A549 (cell line): ENCODE data around the gene LRRC45. TPM values are rescaled to one million over a fixed set of nuclear protein-coding genes. Genes with fewer than 3 reads are reported as not detected.
A peak's percentile ranks its signal among the peaks of the same experiment; 100 is the strongest.

Experiments used
- ATAC-seq, 2 experiments: fragments of 200-7000 bp in 1 of 2; fragments of >200 bp in 1 of 2; cut with Nextera tagmentation in 1 of 2; cut with Tn5 transposase in 1 of 2; 3 replicates each; pipeline versions ENCODE4 v1.8.0 to v1.9.1; 2018 to 2020; ENCODE audit warnings: mild to moderate bottlenecking in 1 of 2, moderate library complexity in 1 of 2
- CTCF ChIA-PET: fragments of 300-600 bp; sonication (Branson Sonifier 250); formaldehyde crosslinking; extraction: SDS; loops from one replicate; lab custom pipeline; 2021; ENCODE audit warnings: antibody characterized with exemption, inconsistent platforms; lab: Yijun Ruan, JAX
- POLR2A ChIA-PET: fragments of 350-600 bp; formaldehyde crosslinking; extraction: SDS; loops from one replicate; lab custom pipeline; 2021; ENCODE audit warnings: antibody characterized with exemption, inconsistent platforms; lab: Yijun Ruan, JAX
- DNase-seq, 2 experiments: peaks; one replicate each; pipeline versions ENCODE4 v3.0.0 to v3.0.0-alpha.2; 2011 to 2016; ENCODE audit warnings: low read depth in 1 of 2, low spot score in 1 of 2
- FAIRE-seq: peaks from 2 replicates; lab custom pipeline; 2011; peaks lifted over from hg19 to GRCh38; lab: Jason Lieb, UNC
- H3K27ac ChIP-seq, 2 experiments: fragments of >200 bp; sonication (Bioruptor Twin); formaldehyde crosslinking; 3 replicates each; pipeline ENCODE4 v1.5.1; 2016 to 2017
- H3K4me1 ChIP-seq: fragments of >200 bp; sonication (Bioruptor Twin); formaldehyde crosslinking; 3 replicates; pipeline ENCODE4 v1.6.1; 2016
- H3K4me2 ChIP-seq: fragments of >200 bp; sonication (Bioruptor Twin); formaldehyde crosslinking; 3 replicates; pipeline ENCODE4 v1.6.1; 2016
- H3K4me3 ChIP-seq: fragments of >200 bp; sonication (Bioruptor Twin); formaldehyde crosslinking; 3 replicates; pipeline ENCODE4 v1.5.1; 2016
- H3K9me3 ChIP-seq: fragments of >200 bp; sonication (Bioruptor Twin); formaldehyde crosslinking; 3 replicates; pipeline ENCODE4 v1.6.1; 2016
- CBX2 ChIP-seq: fragments of 200-600 bp; sonication (generic); IDR thresholded peaks from 2 replicates; pipeline ENCODE4 v1.6.1; 2016; ENCODE audit warnings: low read depth, mild to moderate bottlenecking, borderline replicate concordance
- CBX8 ChIP-seq: fragments of 200-600 bp; sonication (generic); IDR thresholded peaks from 2 replicates; pipeline ENCODE4 v1.6.1; 2016
- CEBPB ChIP-seq, 2 experiments: fragments of >200 bp in 1 of 2; sonication (Bioruptor Twin) in 1 of 2; formaldehyde crosslinking in 1 of 2; IDR thresholded peaks; 2 replicates each; pipeline ENCODE4 v1.6.1; 2012 to 2016
- E2F6 ChIP-seq: IDR thresholded peaks from 2 replicates; pipeline ENCODE4 v1.6.1; 2012; ENCODE audit warnings: low read depth, borderline replicate concordance
- EHF ChIP-seq: fragments of 250-450 bp; sonication (Bioruptor Pico); IDR thresholded peaks from 2 replicates; pipeline ENCODE4 v1.5.0; 2020; ENCODE audit warnings: mild to moderate bottlenecking
- ELK1 ChIP-seq: fragments of 150-350 bp; IDR thresholded peaks from 2 replicates; pipeline ENCODE4 v1.6.1; 2014; ENCODE audit warnings: low read depth, mild to moderate bottlenecking, low read length
- EP300 ChIP-seq, 2 experiments: fragments of >200 bp; sonication (Bioruptor Twin); formaldehyde crosslinking; IDR thresholded peaks; 2 replicates in 1 of 2; 3 replicates in 1 of 2; pipeline ENCODE4 v1.6.1; 2016 to 2017
- ESRRA ChIP-seq: fragments of 150-350 bp; IDR thresholded peaks from 2 replicates; pipeline ENCODE4 v1.6.1; 2014; ENCODE audit warnings: mild to moderate bottlenecking, low read length, borderline replicate concordance
- FOSB ChIP-seq: fragments of 250-450 bp; sonication (Bioruptor Pico); IDR thresholded peaks from 2 replicates; pipeline ENCODE4 v1.5.0; 2020; ENCODE audit warnings: mild to moderate bottlenecking, moderate library complexity
- FOSL2 ChIP-seq, 2 experiments: fragments of 450-650 bp in 1 of 2; fragments of >200 bp in 1 of 2; sonication (Bioruptor Twin) in 1 of 2; formaldehyde crosslinking; IDR thresholded peaks; 2 replicates each; pipeline versions ENCODE4 v1.5.0 to v1.6.1; 2016 to 2020; ENCODE audit warnings: mild to moderate bottlenecking in 1 of 2, moderate library complexity in 1 of 2
- FOXS1 ChIP-seq: fragments of 250-450 bp; sonication (Bioruptor Pico); IDR thresholded peaks from 2 replicates; pipeline ENCODE4 v1.5.0; 2020; ENCODE audit warnings: mild to moderate bottlenecking, moderate library complexity
- HEYL ChIP-seq: fragments of 250-450 bp; sonication (Bioruptor Pico); IDR thresholded peaks from 2 replicates; pipeline ENCODE4 v1.8.0; 2021; ENCODE audit warnings: mild to moderate bottlenecking, moderate library complexity
- HOXA7 ChIP-seq: fragments of 250-450 bp; sonication (Bioruptor Pico); IDR thresholded peaks from 2 replicates; pipeline ENCODE4 v1.5.0; 2020; ENCODE audit warnings: mild to moderate bottlenecking, moderate library complexity
- HOXB5 ChIP-seq: fragments of 250-450 bp; sonication (Bioruptor Pico); IDR thresholded peaks from 2 replicates; pipeline ENCODE4 v1.5.0; 2020; ENCODE audit warnings: mild to moderate bottlenecking, moderate library complexity
- JUN ChIP-seq, 2 experiments: fragments of >200 bp; sonication (Bioruptor Twin); formaldehyde crosslinking; IDR thresholded peaks; 2 replicates in 1 of 2; 3 replicates in 1 of 2; pipeline ENCODE4 v1.6.1; 2016 to 2017
- KDM5A ChIP-seq: fragments of 200-600 bp; sonication (generic); IDR thresholded peaks from 2 replicates; pipeline ENCODE4 v1.6.1; 2016; ENCODE audit warnings: antibody characterized with exemption, mild to moderate bottlenecking
- MAFK ChIP-seq: fragments of 450-650 bp; IDR thresholded peaks from 2 replicates; pipeline ENCODE4 v1.6.1; 2014; ENCODE audit not compliant: partially characterized antibody
- MAZ ChIP-seq: fragments of 150-350 bp; IDR thresholded peaks from 2 replicates; pipeline ENCODE4 v1.6.1; 2014; ENCODE audit warnings: antibody characterized with exemption, low read depth, low read length, borderline replicate concordance
- NFE2L2 ChIP-seq: fragments of 150-350 bp; conservative IDR thresholded peaks from 2 replicates; pipeline ENCODE4 v1.6.1; 2014; ENCODE audit warnings: low read length
- NPAS2 ChIP-seq: fragments of 250-450 bp; sonication (Bioruptor Pico); IDR thresholded peaks from 2 replicates; pipeline ENCODE4 v1.8.0; 2022; ENCODE audit warnings: mild to moderate bottlenecking, moderate library complexity, borderline replicate concordance
- PHF8 ChIP-seq: fragments of 200-600 bp; sonication (generic); IDR thresholded peaks from 2 replicates; pipeline ENCODE4 v1.6.1; 2016; ENCODE audit warnings: low read depth, mild to moderate bottlenecking, antibody characterized with exemption, moderate library complexity, borderline replicate concordance
- POLR2AphosphoS2 ChIP-seq: conservative IDR thresholded peaks from 2 replicates; pipeline ENCODE4 v1.6.1; 2012; ENCODE audit warnings: low read length, improper control_type of control experiment, inconsistent platforms
- RARB ChIP-seq: fragments of 250-450 bp; sonication (Bioruptor Pico); IDR thresholded peaks from 2 replicates; pipeline ENCODE4 v1.8.0; 2021; ENCODE audit warnings: mild to moderate bottlenecking, moderate library complexity
- RFX5 ChIP-seq: fragments of 450-650 bp; IDR thresholded peaks from 2 replicates; pipeline ENCODE4 v1.7.1; 2014; ENCODE audit warnings: antibody characterized with exemption, mild to moderate bottlenecking, moderate library complexity
- RNF2 ChIP-seq: fragments of 200-600 bp; sonication (generic); IDR thresholded peaks from 2 replicates; pipeline ENCODE4 v1.6.1; 2016; ENCODE audit warnings: low read depth, mild to moderate bottlenecking, antibody characterized with exemption, moderate library complexity, borderline replicate concordance
- SREBF2 ChIP-seq: fragments of 450-650 bp; IDR thresholded peaks from 2 replicates; pipeline ENCODE4 v1.6.1; 2014; ENCODE audit warnings: mild to moderate bottlenecking, moderate library complexity
- ZC3H11A ChIP-seq: fragments of 450-650 bp; IDR thresholded peaks from 2 replicates; pipeline ENCODE4 v1.6.1; 2014; ENCODE audit warnings: antibody characterized with exemption, mild to moderate bottlenecking
- ZFP36 ChIP-seq: fragments of 450-650 bp; IDR thresholded peaks from 2 replicates; pipeline ENCODE4 v1.6.1; 2014; ENCODE audit warnings: borderline replicate concordance; ENCODE audit not compliant: partially characterized antibody
- ZSCAN20 ChIP-seq: fragments of 250-450 bp; sonication (Bioruptor Pico); IDR thresholded peaks from 2 replicates; pipeline ENCODE4 v1.8.0; 2022; ENCODE audit warnings: mild to moderate bottlenecking, moderate library complexity
- WGBS: methylation state at CpG from one replicate; pipeline ENCODE4 v1.1.6; 2017; ENCODE audit errors: missing lambda C conversion rate; 5-methylcytosine and 5-hydroxymethylcytosine counted together
- polyA plus RNA-seq, 4 experiments: library from polyadenylated mRNA; depleted of rRNA in 3 of 4; stranded (reverse); fragments of >200 nt; fragmentation: RNase III in 1 of 4; extraction: RNeasy Plus Mini Kit Qiagen cat#74134 plus additional on column Dnase treatment in 1 of 4; gene quantifications; 2 replicates in 3 of 4; 3 replicates in 1 of 4; pipeline ENCODE4 v1.2.3, GENCODE V29; 2011 to 2017
- TF ChIP-seq, protein P1 (sequence below): fragments of 200-600 bp; sonication (generic); IDR thresholded peaks from 2 replicates; pipeline ENCODE4 v1.6.1; 2016; ENCODE audit warnings: antibody characterized with exemption, mild to moderate bottlenecking, moderate library complexity
- TF ChIP-seq, protein P2 (sequence below): fragments of >200 bp; sonication (Bioruptor Twin); formaldehyde crosslinking; IDR thresholded peaks from 2 replicates; pipeline ENCODE4 v1.6.1; 2016
- TF ChIP-seq, protein P3 (sequence below): IDR thresholded peaks from 2 replicates; pipeline ENCODE4 v1.6.1; 2012
- TF ChIP-seq, protein P4 (sequence below): fragments of >200 bp; sonication (Bioruptor Twin); formaldehyde crosslinking; IDR thresholded peaks from 3 replicates; pipeline ENCODE4 v1.6.1; 2016

LRRC45 gene
- polyA plus RNA-seq, 2 of the 4 experiments (the other 2 are of a cell fraction): 6.4 to 24.5 TPM

GRCh38 chr17:82030470-82031302 is 7.6 kb downstream of the LRRC45 start:
- WGBS: 3% methylated on average over 45 of the region's 94 CpGs
- H3K4me2 ChIP-seq: peak overlapping the region; percentile 94
- peak; percentile 62 to 88 for ATAC-seq
- H3K27ac ChIP-seq: peak overlapping the region; percentile 75 to 94
- peaks cover 5% of the 10 kb centered on the region; the same call in 1 of the 3 replicates for H3K4me1 ChIP-seq
- peak overlapping the region; percentile 66 for H3K4me3 ChIP-seq
- peak; percentile 84 for FAIRE-seq
- H3K9me3 ChIP-seq: no peaks in the 10 kb centered on the region
- ChIA-PET CTCF (interaction anchor here (0.6 to 33.2 kb wide), 100 partner anchors 9 to 818 kb away, joined by 3 to 794 read pairs (median 5); partner anchors contain the start of genes DCXR, DUS1L, GPS1 and MAFG), POLR2A (interaction anchor here (0.6 to 3.4 kb wide), 9 partner anchors 27 to 206 kb away, joined by 3 to 33 read pairs (median 3); partner anchors contain the start of genes FASN and MAFG)
- peak; percentile 92 to 93 for DNase-seq
- TF ChIP-seq ESRRA: no peak
- TF ChIP-seq HOXA7 (CRISPR knock-in tag): no peak
- TF ChIP-seq NPAS2: no peak
- TF ChIP-seq ZFP36: no peak
- no peak for TF ChIP-seq PHF8
- TF ChIP-seq FOXS1 (CRISPR knock-in tag): no peak
- TF ChIP-seq FOSB (CRISPR knock-in tag): no peak
- TF ChIP-seq FOSL2 (IDR thresholded peaks at IDR 0.05): no peak
- peak; percentile 3; the same call in 1 of the 2 replicates for TF ChIP-seq FOSL2 (CRISPR knock-in tag; IDR thresholded peaks at IDR 0.05)
- TF ChIP-seq, protein P1, sequence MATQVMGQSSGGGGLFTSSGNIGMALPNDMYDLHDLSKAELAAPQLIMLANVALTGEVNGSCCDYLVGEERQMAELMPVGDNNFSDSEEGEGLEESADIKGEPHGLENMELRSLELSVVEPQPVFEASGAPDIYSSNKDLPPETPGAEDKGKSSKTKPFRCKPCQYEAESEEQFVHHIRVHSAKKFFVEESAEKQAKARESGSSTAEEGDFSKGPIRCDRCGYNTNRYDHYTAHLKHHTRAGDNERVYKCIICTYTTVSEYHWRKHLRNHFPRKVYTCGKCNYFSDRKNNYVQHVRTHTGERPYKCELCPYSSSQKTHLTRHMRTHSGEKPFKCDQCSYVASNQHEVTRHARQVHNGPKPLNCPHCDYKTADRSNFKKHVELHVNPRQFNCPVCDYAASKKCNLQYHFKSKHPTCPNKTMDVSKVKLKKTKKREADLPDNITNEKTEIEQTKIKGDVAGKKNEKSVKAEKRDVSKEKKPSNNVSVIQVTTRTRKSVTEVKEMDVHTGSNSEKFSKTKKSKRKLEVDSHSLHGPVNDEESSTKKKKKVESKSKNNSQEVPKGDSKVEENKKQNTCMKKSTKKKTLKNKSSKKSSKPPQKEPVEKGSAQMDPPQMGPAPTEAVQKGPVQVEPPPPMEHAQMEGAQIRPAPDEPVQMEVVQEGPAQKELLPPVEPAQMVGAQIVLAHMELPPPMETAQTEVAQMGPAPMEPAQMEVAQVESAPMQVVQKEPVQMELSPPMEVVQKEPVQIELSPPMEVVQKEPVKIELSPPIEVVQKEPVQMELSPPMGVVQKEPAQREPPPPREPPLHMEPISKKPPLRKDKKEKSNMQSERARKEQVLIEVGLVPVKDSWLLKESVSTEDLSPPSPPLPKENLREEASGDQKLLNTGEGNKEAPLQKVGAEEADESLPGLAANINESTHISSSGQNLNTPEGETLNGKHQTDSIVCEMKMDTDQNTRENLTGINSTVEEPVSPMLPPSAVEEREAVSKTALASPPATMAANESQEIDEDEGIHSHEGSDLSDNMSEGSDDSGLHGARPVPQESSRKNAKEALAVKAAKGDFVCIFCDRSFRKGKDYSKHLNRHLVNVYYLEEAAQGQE: no peak
- no peak for TF ChIP-seq RARB
- no peak for TF ChIP-seq ZC3H11A
- no peak for TF ChIP-seq ELK1
- TF ChIP-seq RNF2: peak; percentile 95; the same call in 1 of the 2 replicates
- peak; percentile 59 for TF ChIP-seq MAFK
- TF ChIP-seq, protein P2, sequence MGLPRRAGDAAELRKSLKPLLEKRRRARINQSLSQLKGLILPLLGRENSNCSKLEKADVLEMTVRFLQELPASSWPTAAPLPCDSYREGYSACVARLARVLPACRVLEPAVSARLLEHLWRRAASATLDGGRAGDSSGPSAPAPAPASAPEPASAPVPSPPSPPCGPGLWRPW: no peak
- peak; percentile 74; the same call in 1 of the 2 replicates for TF ChIP-seq E2F6
- TF ChIP-seq SREBF2: no peak
- TF ChIP-seq JUN (IDR thresholded peaks at IDR 0.05): peak in 1 of 2 experiments; percentile 59; a peak in 2 of 5 replicates
- TF ChIP-seq CBX2: no peak
- TF ChIP-seq NFE2L2: no peak; the same call in 1 of the 2 replicates
- TF ChIP-seq, protein P3, sequence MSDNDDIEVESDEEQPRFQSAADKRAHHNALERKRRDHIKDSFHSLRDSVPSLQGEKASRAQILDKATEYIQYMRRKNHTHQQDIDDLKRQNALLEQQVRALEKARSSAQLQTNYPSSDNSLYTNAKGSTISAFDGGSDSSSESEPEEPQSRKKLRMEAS: peak; percentile 74
- TF ChIP-seq EHF (CRISPR knock-in tag): no peak
- no peak for TF ChIP-seq KDM5A
- TF ChIP-seq RFX5: no peak
- TF ChIP-seq HEYL: no peak
- TF ChIP-seq, protein P4, sequence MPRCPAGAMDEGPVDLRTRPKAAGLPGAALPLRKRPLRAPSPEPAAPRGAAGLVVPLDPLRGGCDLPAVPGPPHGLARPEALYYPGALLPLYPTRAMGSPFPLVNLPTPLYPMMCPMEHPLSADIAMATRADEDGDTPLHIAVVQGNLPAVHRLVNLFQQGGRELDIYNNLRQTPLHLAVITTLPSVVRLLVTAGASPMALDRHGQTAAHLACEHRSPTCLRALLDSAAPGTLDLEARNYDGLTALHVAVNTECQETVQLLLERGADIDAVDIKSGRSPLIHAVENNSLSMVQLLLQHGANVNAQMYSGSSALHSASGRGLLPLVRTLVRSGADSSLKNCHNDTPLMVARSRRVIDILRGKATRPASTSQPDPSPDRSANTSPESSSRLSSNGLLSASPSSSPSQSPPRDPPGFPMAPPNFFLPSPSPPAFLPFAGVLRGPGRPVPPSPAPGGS: 0 out of 3 replicates have a peak, but pooled peaks have one; percentile 41
- TF ChIP-seq MAZ: no peak
- no peak for TF ChIP-seq POLR2AphosphoS2
- no peak for TF ChIP-seq EP300 (IDR thresholded peaks at IDR 0.05)
- TF ChIP-seq ZSCAN20 (CRISPR knock-in tag): no peak
- TF ChIP-seq HOXB5 (CRISPR knock-in tag): no peak
- no peak for TF ChIP-seq CEBPB (IDR thresholded peaks at IDR 0.05)
- TF ChIP-seq CBX8: no peak
